ENCODE results near the gene CHN2. TPM values are rescaled to one million over a fixed set of nuclear protein-coding genes. Genes with fewer than 3 reads are reported as not detected.

CHN2 gene
- total RNA-seq, 1 experiment from 2014 or later, result 5.0 TPM

DNA sequence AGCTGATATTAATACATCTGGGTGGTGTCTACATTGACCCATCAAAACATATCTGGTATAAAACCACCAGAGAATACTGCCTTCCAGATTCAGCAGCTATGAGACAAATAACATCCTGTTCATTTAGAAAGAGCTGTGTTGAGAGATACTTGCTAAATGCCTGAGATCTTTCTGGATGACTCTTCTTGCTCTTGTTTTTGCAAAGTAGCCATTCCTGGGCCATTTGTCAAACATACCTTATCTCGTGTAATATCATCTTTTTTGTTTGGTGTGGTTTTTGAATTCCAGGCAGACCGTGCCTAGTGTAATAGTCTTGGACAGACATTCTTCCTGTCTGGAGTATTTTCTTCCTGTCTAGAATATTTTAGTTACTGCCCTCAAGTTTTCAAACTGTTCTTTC, 294.4 kb downstream of the CHN2 start (continued):
- TF ChIP-seq, protein P1, sequence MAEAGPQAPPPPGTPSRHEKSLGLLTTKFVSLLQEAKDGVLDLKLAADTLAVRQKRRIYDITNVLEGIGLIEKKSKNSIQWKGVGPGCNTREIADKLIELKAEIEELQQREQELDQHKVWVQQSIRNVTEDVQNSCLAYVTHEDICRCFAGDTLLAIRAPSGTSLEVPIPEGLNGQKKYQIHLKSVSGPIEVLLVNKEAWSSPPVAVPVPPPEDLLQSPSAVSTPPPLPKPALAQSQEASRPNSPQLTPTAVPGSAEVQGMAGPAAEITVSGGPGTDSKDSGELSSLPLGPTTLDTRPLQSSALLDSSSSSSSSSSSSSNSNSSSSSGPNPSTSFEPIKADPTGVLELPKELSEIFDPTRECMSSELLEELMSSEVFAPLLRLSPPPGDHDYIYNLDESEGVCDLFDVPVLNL (CRISPR knock-in tag; IDR thresholded peaks at IDR 0.05; ENCODE audit: borderline replicate concordance, low read depth), result no peak
- TF ChIP-seq ZBTB21 (CRISPR knock-in tag; IDR thresholded peaks at IDR 0.05; ENCODE audit: borderline replicate concordance), result no peak

DNA sequence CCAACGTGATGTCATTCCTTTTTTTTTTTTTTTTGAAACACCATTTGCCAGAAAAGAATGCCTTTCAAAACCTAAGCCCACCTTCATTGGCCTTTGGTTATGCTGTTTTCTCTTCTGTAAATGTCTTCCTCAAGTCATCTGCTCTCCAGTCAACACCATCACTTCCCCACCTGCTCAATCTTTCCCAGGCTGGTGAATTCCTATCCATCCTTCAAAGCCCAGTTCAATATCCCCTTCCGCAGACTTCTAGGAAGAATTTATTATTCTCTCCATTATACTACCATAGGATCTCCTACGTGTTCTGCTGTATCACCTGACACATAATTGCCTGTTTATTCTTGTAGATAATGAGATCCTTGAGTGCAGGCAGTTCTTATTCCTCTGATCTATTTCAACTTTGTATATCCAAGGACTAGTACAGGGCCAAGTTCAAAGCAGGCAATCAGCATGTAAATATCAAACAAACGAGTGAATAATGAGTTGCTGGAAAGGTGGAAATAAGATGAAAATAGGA, 295.6 kb downstream of the CHN2 start:
- no peaks in the 10 kb centered on the region for H3K36me3 Mint-ChIP-seq
- ATAC-seq (no peak), DNase-seq (ENCODE audit: low spot score) (no peak)
- H3K4me1 Mint-ChIP-seq, result peaks cover 18% of the 10 kb centered on the region
- TF ChIP-seq, protein P2, sequence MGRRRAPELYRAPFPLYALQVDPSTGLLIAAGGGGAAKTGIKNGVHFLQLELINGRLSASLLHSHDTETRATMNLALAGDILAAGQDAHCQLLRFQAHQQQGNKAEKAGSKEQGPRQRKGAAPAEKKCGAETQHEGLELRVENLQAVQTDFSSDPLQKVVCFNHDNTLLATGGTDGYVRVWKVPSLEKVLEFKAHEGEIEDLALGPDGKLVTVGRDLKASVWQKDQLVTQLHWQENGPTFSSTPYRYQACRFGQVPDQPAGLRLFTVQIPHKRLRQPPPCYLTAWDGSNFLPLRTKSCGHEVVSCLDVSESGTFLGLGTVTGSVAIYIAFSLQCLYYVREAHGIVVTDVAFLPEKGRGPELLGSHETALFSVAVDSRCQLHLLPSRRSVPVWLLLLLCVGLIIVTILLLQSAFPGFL (CRISPR knock-in tag; IDR thresholded peaks at IDR 0.05; ENCODE audit: borderline replicate concordance), result no peak
- TF ChIP-seq ZNF121 (CRISPR knock-in tag; IDR thresholded peaks at IDR 0.05), result no peak
- TF ChIP-seq SMAD4 (CRISPR knock-in tag; IDR thresholded peaks at IDR 0.05), result no peak
- TF ChIP-seq, protein P3, sequence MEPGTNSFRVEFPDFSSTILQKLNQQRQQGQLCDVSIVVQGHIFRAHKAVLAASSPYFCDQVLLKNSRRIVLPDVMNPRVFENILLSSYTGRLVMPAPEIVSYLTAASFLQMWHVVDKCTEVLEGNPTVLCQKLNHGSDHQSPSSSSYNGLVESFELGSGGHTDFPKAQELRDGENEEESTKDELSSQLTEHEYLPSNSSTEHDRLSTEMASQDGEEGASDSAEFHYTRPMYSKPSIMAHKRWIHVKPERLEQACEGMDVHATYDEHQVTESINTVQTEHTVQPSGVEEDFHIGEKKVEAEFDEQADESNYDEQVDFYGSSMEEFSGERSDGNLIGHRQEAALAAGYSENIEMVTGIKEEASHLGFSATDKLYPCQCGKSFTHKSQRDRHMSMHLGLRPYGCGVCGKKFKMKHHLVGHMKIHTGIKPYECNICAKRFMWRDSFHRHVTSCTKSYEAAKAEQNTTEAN (CRISPR knock-in tag; IDR thresholded peaks at IDR 0.05), result no peak
- TF ChIP-seq FOXP1 (CRISPR knock-in tag; IDR thresholded peaks at IDR 0.05; ENCODE audit: borderline replicate concordance), result no peak
- TF ChIP-seq, protein P4, sequence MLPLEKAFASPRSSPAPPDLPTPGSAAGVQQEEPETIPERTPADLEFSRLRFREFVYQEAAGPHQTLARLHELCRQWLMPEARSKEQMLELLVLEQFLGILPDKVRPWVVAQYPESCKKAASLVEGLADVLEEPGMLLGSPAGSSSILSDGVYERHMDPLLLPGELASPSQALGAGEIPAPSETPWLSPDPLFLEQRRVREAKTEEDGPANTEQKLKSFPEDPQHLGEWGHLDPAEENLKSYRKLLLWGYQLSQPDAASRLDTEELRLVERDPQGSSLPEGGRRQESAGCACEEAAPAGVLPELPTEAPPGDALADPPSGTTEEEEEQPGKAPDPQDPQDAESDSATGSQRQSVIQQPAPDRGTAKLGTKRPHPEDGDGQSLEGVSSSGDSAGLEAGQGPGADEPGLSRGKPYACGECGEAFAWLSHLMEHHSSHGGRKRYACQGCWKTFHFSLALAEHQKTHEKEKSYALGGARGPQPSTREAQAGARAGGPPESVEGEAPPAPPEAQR (CRISPR knock-in tag; IDR thresholded peaks at IDR 0.05), result no peak
- ChIA-PET CTCF (no interaction called here), POLR2A (no interaction called here)
- no peak overlapping the region for H3K27ac Mint-ChIP-seq
- no peaks in the 10 kb centered on the region for H3K27me3 Mint-ChIP-seq (ENCODE audit: low read depth)
- no peaks in the 10 kb centered on the region for H3K9me3 Mint-ChIP-seq
- H3K4me3 Mint-ChIP-seq, result no peak overlapping the region

DNA sequence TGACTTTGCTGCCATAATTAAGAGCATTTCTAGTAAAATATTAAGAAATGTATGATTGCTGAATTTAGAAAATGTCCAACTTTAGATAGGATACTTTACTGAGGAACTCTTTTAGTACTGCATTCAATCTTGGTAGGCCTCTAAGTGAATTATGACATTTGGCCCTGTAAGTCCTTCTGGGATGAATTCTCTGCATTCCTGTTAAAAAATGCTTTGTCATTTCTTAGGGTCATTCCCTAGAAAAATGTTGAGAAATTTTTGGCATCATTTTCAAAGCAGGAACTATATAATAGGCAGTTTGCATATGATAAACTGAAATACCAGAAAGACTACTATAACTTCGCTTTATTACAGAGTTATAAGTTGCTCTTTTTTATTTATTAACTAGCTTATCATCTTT, 299.8 kb downstream of the CHN2 start:
- no peak for DNase-seq (ENCODE audit: low spot score)
- H3K27me3 Mint-ChIP-seq (ENCODE audit: low read depth), result peaks cover 4% of the 10 kb centered on the region; the same call in 1 of the 2 replicates
- CTCF ChIA-PET, result no interaction called here

More for the DNA sequence above, 299.8 kb downstream of the CHN2 start:
- Mint-ChIP-seq H3K4me1 (peaks cover 18% of the 10 kb centered on the region), H3K36me3 (no peaks in the 10 kb centered on the region), H3K4me3 (no peak overlapping the region), H3K27ac (no peak overlapping the region), H3K9me3 (no peaks in the 10 kb centered on the region)
- no peak for ATAC-seq
- POLR2A ChIA-PET, result no interaction called here
- no peak for TF ChIP-seq GTF2I (CRISPR knock-in tag; conservative IDR thresholded peaks at IDR 0.05)
- TF ChIP-seq, protein P3 (CRISPR knock-in tag; IDR thresholded peaks at IDR 0.05), result no peak
- TF ChIP-seq NR1H2 (CRISPR knock-in tag; IDR thresholded peaks at IDR 0.05), result no peak
- no peak for TF ChIP-seq IRF2 (CRISPR knock-in tag; IDR thresholded peaks at IDR 0.05; ENCODE audit: borderline replicate concordance, low read depth)
- TF ChIP-seq, protein P5, sequence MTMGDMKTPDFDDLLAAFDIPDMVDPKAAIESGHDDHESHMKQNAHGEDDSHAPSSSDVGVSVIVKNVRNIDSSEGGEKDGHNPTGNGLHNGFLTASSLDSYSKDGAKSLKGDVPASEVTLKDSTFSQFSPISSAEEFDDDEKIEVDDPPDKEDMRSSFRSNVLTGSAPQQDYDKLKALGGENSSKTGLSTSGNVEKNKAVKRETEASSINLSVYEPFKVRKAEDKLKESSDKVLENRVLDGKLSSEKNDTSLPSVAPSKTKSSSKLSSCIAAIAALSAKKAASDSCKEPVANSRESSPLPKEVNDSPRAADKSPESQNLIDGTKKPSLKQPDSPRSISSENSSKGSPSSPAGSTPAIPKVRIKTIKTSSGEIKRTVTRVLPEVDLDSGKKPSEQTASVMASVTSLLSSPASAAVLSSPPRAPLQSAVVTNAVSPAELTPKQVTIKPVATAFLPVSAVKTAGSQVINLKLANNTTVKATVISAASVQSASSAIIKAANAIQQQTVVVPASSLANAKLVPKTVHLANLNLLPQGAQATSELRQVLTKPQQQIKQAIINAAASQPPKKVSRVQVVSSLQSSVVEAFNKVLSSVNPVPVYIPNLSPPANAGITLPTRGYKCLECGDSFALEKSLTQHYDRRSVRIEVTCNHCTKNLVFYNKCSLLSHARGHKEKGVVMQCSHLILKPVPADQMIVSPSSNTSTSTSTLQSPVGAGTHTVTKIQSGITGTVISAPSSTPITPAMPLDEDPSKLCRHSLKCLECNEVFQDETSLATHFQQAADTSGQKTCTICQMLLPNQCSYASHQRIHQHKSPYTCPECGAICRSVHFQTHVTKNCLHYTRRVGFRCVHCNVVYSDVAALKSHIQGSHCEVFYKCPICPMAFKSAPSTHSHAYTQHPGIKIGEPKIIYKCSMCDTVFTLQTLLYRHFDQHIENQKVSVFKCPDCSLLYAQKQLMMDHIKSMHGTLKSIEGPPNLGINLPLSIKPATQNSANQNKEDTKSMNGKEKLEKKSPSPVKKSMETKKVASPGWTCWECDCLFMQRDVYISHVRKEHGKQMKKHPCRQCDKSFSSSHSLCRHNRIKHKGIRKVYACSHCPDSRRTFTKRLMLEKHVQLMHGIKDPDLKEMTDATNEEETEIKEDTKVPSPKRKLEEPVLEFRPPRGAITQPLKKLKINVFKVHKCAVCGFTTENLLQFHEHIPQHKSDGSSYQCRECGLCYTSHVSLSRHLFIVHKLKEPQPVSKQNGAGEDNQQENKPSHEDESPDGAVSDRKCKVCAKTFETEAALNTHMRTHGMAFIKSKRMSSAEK (CRISPR knock-in tag; IDR thresholded peaks at IDR 0.05; ENCODE audit: borderline replicate concordance), result no peak
- TF ChIP-seq ZNF263 (CRISPR knock-in tag; IDR thresholded peaks at IDR 0.05; ENCODE audit: low read depth), result no peak
- TF ChIP-seq ZNF138 (CRISPR knock-in tag; conservative IDR thresholded peaks at IDR 0.05), result no peak
- TF ChIP-seq, protein P6, sequence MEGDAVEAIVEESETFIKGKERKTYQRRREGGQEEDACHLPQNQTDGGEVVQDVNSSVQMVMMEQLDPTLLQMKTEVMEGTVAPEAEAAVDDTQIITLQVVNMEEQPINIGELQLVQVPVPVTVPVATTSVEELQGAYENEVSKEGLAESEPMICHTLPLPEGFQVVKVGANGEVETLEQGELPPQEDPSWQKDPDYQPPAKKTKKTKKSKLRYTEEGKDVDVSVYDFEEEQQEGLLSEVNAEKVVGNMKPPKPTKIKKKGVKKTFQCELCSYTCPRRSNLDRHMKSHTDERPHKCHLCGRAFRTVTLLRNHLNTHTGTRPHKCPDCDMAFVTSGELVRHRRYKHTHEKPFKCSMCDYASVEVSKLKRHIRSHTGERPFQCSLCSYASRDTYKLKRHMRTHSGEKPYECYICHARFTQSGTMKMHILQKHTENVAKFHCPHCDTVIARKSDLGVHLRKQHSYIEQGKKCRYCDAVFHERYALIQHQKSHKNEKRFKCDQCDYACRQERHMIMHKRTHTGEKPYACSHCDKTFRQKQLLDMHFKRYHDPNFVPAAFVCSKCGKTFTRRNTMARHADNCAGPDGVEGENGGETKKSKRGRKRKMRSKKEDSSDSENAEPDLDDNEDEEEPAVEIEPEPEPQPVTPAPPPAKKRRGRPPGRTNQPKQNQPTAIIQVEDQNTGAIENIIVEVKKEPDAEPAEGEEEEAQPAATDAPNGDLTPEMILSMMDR (IDR thresholded peaks at IDR 0.05), result no peak
- no peak for TF ChIP-seq TEAD1 (CRISPR knock-in tag; IDR thresholded peaks at IDR 0.05)
- TF ChIP-seq JUN (CRISPR knock-in tag; IDR thresholded peaks at IDR 0.05), result no peak
- no peak for TF ChIP-seq ZBTB21 (CRISPR knock-in tag; IDR thresholded peaks at IDR 0.05; ENCODE audit: borderline replicate concordance)

Data from WTC11 (cell line).